Measurements from ENCODE around the gene LMO4. TPM values are rescaled to one million over a fixed set of nuclear protein-coding genes. Genes with fewer than 3 reads are reported as not detected.
A peak's percentile ranks its signal among the peaks of the same experiment; 100 is the strongest.

LMO4 gene
- total and polyA plus RNA-seq, 4 donors: 35.7 to 96.4 (median 54.7) TPM

GRCh38 chr1:87284456-87285240, 44.0 kb upstream of the LMO4 start:
- ATAC-seq (ENCODE audit: insufficient read depth, low FRiP score) (no peak), DNase-seq (no peak)
- 77 to 80% methylated on average over 13 of the region's 13 CpGs for WGBS, 2 donors
- TF ChIP-seq CTCF (IDR thresholded peaks at IDR 0.05; ENCODE audit: control extremely low read depth, extremely low read depth): no peak
- Histone ChIP-seq H3K27ac (ENCODE audit: low read depth in 1 of 2, low read length in 1 of 2) (no peak overlapping the region), H3K36me3 (ENCODE audit: control insufficient read depth in 4 of 4, insufficient read depth in 4 of 4, low read length in 4 of 4) (no peaks in the 10 kb centered on the region), H3K9me3 (ENCODE audit: control insufficient read depth in 4 of 4, insufficient read depth in 3 of 4, low read length in 3 of 4) (peaks cover 0 to 2% (median 0%) of the 10 kb centered on the region in 4 donors), H3K4me3 (no peak overlapping the region), H3K27me3 (ENCODE audit: control insufficient read depth in 3 of 3, insufficient read depth in 3 of 3, low read length in 2 of 3) (no peaks in the 10 kb centered on the region), H3K4me1 (ENCODE audit: control insufficient read depth in 5 of 5, insufficient read depth in 5 of 5, low read length in 5 of 5) (no peaks in the 10 kb centered on the region), H3K9ac (ENCODE audit: insufficient read depth in 1 of 2, low read length in 2 of 2) (no peak overlapping the region)

GRCh38 chr1:87291107-87291506, 37.6 kb upstream of the LMO4 start:
- DNase-seq: no peak
- Histone ChIP-seq H3K9ac (ENCODE audit: insufficient read depth in 1 of 2, low read length in 2 of 2) (no peak overlapping the region), H3K9me3 (ENCODE audit: control insufficient read depth in 4 of 4, insufficient read depth in 3 of 4, low read length in 3 of 4) (no peaks in the 10 kb centered on the region), H3K36me3 (ENCODE audit: control insufficient read depth in 4 of 4, insufficient read depth in 4 of 4, low read length in 4 of 4) (no peaks in the 10 kb centered on the region), H3K4me3 (no peak overlapping the region), H3K27ac (ENCODE audit: low read depth in 1 of 2, low read length in 1 of 2) (no peak overlapping the region), H3K4me1 (ENCODE audit: control insufficient read depth in 5 of 5, insufficient read depth in 5 of 5, low read length in 5 of 5) (peaks cover 0 to 8% (median 0%) of the 10 kb centered on the region in 5 donors), H3K27me3 (ENCODE audit: control insufficient read depth in 3 of 3, insufficient read depth in 3 of 3, low read length in 2 of 3) (no peaks in the 10 kb centered on the region)
- no peak for ATAC-seq (ENCODE audit: insufficient read depth, low FRiP score)
- 59 to 96% methylated on average over 1 of the region's 1 CpG for WGBS, 2 donors
- no peak for TF ChIP-seq CTCF (IDR thresholded peaks at IDR 0.05; ENCODE audit: control extremely low read depth, extremely low read depth)

GRCh38 chr1:87292684-87293493, 35.8 kb upstream of the LMO4 start:
- TF ChIP-seq CTCF (IDR thresholded peaks at IDR 0.05; ENCODE audit: control extremely low read depth, extremely low read depth): peak; percentile 64
- Histone ChIP-seq H3K36me3 (ENCODE audit: control insufficient read depth in 4 of 4, insufficient read depth in 4 of 4, low read length in 4 of 4) (no peaks in the 10 kb centered on the region), H3K27me3 (ENCODE audit: control insufficient read depth in 3 of 3, insufficient read depth in 3 of 3, low read length in 2 of 3) (no peaks in the 10 kb centered on the region), H3K4me3 (no peak overlapping the region), H3K9ac (ENCODE audit: insufficient read depth in 1 of 2, low read length in 2 of 2) (no peak overlapping the region), H3K4me1 (ENCODE audit: control insufficient read depth in 5 of 5, insufficient read depth in 5 of 5, low read length in 5 of 5) (peaks cover 0 to 8% (median 0%) of the 10 kb centered on the region in 5 donors), H3K9me3 (ENCODE audit: control insufficient read depth in 4 of 4, insufficient read depth in 3 of 4, low read length in 3 of 4) (no peaks in the 10 kb centered on the region), H3K27ac (ENCODE audit: low read depth in 1 of 2, low read length in 1 of 2) (no peak overlapping the region)
- WGBS, 2 donors: 44 to 47% methylated on average over 9 of the region's 9 CpGs
- ATAC-seq (ENCODE audit: insufficient read depth, low FRiP score) (no peak), DNase-seq (peak; percentile 73 to 91 (median 88))
